HPDE6-E6E7 (cell line): ENCODE results near the gene TUBA3E.
"Not testable (repeated sequence)": the region's sequence is repeated elsewhere in the genome, so short reads cannot be mapped to it uniquely, and the experiment has no call there.

Experiments used
- DNase-seq: peaks from one replicate; pipeline ENCODE4 v3.0.0; 2011; ENCODE audit warnings: missing footprints; ENCODE audit errors: extremely low spot score

The TUBA3E gene

GRCh38 chr2:130162486-130162885 lies 35.8 kb downstream of the TUBA3E start:
- not testable (repeated sequence) for DNase-seq

- DNase-seq, result not testable (repeated sequence)
Observed at GRCh38 chr2:130160838-130161705, 37.2 kb downstream of the TUBA3E start.

- DNase-seq, result no peak
Observed at GRCh38 chr2:130160131-130160530, 38.1 kb downstream of the TUBA3E start.

- DNase-seq, result not testable (repeated sequence)
Observed at GRCh38 chr2:130159376-130159775, 38.9 kb downstream of the TUBA3E start.

- no peak for DNase-seq
Observed at GRCh38 chr2:130158631-130159030, 39.6 kb downstream of the TUBA3E start.

GRCh38 chr2:130157825-130158514 lies 40.3 kb downstream of the TUBA3E start:
- DNase-seq, result not testable (repeated sequence)

- DNase-seq, result not testable (repeated sequence)
Observed at GRCh38 chr2:130157354-130157753, 40.9 kb downstream of the TUBA3E start.

GRCh38 chr2:130156624-130157004 lies 41.6 kb downstream of the TUBA3E start:
- no peak for DNase-seq

GRCh38 chr2:130155956-130156623 lies 42.1 kb downstream of the TUBA3E start:
- DNase-seq, result not testable (repeated sequence)

GRCh38 chr2:130154773-130155765 lies 43.2 kb downstream of the TUBA3E start:
- no peak for DNase-seq

- not testable (repeated sequence) for DNase-seq
Observed at GRCh38 chr2:130154423-130154770, 43.8 kb downstream of the TUBA3E start.

GRCh38 chr2:130153721-130154422 lies 44.4 kb downstream of the TUBA3E start:
- DNase-seq, result not testable (repeated sequence)

GRCh38 chr2:130152816-130153595 lies 45.2 kb downstream of the TUBA3E start:
- no peak for DNase-seq

GRCh38 chr2:130152136-130152815 lies 46.0 kb downstream of the TUBA3E start:
- not testable (repeated sequence) for DNase-seq

GRCh38 chr2:130151145-130151512 lies 47.1 kb downstream of the TUBA3E start:
- not testable (repeated sequence) for DNase-seq

GRCh38 chr2:130150181-130151144 lies 47.8 kb downstream of the TUBA3E start:
- no peak for DNase-seq

- DNase-seq, result not testable (repeated sequence)
Observed at GRCh38 chr2:130148515-130148914, 49.7 kb downstream of the TUBA3E start.

GRCh38 chr2:130145006-130145414 lies 53.2 kb downstream of the TUBA3E start, which contains the start of gene CCDC74B:
Gene CCDC74B, minus strand, starts transcription at chr2:130145112. Its CDS starts 116 bp downstream, at chr2:130144996.
- not testable (repeated sequence) for DNase-seq
